ENCODE results near the gene GPATCH11.

GPATCH11 gene

DNA sequence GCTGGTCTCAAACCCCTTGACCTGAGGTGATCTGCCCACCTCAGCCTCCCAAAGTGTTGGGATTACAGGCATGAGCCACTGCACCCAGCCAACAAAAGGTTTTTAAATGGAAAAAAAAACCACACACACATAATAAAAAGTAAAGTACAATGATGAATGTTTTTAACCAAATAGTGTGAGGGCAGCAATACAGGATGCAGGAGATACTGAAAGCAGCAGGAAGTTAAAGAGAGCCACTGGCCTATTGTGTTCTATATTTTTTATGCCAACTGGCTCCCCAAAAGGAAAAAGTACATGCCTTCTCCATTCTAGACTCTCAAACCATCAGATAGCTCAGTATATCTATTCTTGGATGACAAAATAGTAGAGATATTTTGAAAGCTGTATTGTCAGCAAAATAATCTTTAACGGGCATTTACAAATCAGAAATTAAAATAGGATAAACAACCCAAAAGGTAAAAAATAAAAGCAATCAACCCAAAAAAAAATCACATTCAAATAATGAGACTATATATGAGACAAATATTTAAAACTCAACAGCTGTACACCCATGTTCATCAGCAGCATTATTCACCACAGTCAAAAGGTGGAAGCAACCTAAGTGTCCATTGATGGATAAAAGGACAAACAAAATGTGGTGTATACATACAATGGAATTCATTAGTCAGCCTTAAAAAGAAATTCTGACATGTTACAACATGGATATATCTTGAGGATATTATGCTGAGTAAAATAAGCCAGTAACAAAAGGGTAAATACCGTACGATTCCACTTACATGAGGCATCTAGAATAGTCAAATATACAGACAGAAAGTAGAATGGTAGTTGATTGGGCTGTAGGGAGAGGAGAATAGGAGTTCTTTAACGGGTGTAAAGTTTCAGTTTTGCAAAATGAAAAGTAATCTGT lies 26.2 kb downstream of the GPATCH11 start:
- DNase-seq: no peak

DNA sequence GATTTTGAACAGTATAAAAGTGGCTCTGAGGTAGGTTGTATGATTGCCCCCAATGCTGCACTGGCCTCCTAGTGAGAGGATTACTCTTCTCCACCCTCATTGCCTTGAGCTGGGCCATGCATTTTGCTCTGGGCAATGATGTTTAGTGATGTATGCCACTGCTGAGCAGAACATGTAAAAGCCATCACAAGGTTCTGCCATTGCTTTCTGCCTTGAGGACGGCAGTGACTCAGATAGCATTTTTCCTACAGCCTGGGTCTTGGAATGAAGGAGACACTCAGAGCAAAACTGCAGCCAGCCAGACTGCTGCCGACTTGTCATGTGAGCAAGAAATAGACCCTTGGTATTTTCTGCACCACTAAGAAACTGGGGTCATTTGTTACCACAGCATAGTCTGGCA lies 27.6 kb downstream of the GPATCH11 start:
- no peak for DNase-seq

DNA sequence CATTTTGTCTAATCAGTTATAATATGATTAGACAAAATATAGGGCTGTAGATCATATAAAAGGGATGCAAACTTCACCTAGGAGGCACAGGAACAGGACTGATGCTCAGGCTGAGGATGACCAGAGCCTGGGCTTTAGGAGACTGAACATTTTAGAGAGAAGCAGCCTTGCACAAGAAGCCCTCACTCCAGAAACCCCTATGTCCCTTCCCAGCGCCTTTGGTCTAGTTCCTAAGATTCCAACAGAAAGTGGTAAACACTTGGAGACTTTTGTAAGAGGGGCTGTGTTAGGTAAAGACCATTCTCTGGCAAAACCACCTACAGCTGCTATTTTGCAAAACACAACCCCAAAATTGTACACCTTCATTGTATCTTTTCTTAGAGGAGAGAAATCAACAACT lies 33.2 kb downstream of the GPATCH11 start:
- DNase-seq: no peak

DNA sequence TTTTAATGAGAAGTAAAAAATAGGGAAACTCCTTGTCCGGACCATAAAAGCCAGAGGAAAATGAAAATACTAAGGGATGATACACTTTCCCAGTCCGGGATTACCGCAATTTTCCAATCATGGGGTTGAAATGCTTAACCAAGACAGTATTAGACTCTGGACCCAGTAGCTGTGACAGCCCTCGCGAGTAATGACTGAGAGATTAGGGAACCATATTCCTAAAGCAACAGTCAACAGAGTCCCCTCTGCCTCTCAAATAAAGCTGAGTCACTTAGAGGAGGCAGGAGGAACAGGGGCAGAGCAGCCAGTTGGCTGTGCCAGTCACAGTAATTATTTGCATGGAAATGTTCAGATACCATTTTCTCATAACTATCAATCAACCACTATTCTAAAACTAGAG lies 34.8 kb downstream of the GPATCH11 start:
- DNase-seq: no peak

DNA sequence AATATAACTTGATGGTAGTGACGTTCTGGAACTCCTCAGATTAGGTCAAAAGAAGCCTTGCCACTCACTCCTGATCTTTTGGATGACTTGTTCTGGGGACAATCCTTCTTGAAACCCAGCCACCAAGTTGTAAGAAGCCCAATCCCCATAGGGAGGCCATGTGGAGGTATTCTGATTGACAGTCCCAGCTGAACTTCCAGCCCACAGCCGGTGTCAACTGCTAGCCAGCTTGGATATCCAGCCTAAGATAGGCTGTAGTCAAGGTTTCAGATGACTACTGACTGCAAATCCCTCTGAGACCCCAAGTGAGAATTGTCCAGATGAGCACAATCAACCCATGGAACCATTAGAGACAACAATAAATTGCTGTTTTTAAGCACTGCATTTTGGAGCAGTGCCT lies 41.1 kb downstream of the GPATCH11 start:
- no peak for DNase-seq

DNA sequence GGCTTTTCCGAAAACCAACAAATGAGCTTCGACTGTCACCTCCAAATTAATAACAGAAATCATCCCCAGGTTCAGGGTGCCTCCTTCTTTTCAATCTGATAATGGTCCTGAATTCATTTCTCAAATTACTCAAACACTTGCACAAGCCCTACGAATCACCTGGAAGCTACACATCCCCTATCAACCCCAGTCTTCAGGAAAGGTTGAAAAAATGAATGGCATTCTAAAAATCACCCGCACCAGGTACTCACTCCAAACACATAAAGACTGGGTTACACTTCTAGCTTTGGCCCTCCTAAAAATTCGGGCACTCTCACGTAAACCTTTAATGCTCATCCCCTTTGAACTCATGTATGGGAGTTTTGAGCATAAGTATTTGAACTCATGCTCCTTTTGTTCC lies 48.6 kb downstream of the GPATCH11 start:
- DNase-seq: no peak

DNA sequence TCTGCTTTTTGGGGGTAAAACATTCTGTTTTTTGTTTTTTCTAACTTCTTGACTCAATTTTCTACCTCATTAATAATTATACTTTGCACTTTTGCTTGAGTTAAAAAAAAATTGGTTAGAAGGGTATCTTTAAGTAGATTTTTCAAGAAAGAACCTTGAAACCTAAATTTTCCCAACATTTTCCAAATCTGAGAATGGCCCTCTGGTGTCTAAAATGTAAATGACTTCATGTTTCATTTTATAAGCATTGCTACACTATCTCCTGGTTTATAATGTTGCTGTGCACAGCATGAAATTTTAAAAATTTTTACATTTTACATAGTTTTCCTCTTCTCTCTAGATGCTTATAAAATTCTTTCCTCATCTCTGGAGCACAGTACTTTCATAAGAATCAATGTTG lies 58.2 kb downstream of the GPATCH11 start:
- DNase-seq: no peak

DNA sequence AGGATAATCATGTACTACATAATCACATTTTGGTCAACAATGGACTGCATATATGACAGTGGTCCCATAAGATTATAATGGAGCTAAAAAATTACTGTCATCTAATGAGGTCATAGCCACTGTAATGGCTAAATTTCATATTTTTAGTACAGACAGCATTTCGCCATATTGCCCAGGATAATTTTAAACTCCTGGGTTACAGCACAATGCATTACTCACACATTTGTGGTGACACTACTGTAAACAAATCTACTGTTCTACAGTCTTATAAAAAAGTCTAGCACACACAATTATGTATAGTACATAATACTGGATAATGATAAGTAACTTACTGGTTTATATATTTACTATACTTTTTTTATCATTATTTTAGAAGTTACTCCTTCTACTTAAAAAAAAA lies 59.7 kb downstream of the GPATCH11 start:
- DNase-seq: no peak

DNA sequence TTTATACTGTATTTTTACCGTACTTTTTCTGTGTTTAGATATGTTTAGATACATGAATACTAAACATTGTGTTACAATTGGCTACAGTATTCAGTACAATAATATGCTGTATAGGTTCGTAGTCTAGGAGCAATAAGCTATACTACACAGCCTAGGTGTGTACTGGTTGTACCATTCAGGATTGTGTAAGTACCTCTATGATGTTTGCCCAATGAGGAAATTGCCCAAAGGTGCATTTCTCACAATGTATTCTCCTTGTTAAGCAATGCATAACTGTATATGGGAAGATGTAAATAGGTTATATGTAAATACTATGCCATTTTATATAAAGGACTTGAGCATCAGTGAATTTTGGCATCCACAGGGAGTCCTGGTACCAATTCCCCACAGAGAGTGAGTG lies 61.7 kb downstream of the GPATCH11 start:
- DNase-seq: no peak

DNA sequence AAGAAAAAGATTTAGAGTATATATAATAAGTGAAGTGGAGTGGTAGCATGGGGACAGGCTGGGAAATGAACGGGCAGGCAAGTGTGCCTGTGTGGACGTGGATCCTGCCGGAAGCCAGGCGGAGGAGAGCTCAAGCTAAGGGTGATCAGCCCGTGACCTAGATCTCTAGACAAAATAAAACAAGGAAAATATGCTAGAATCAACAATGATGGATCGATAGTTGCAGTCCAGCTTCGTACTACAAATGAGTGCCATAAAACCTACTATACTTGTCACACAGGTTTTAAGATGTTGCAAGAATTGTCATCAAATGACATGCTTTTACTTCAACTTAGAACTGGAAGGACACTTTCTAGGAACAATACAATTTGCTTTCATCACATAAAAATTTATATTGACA lies 64.0 kb downstream of the GPATCH11 start:
- no peak for DNase-seq
